NT2/D1 (cell line): Measurements from ENCODE around the gene CYB561.

Experiments
- YY1 ChIP-seq: IDR thresholded peaks from 2 replicates; pipeline ENCODE4 v1.6.1; 2011; ENCODE audit not compliant: insufficient read length, insufficient read depth
- ZNF274 ChIP-seq: IDR thresholded peaks from 2 replicates; pipeline ENCODE4 v1.6.1; 2011; ENCODE audit warnings: mild to moderate bottlenecking, low read depth, low read length

GRCh38 chr17:63452962-63453551 lies 7.0 kb upstream of the CYB561 start:
- TF ChIP-seq ZNF274, result no peak
- no peak for TF ChIP-seq YY1
